ENCODE results near the gene LRRC55.

Gene LRRC55

GRCh38 chr11:57203882-57204480 is 22.2 kb downstream of the LRRC55 start:
- DNase-seq, result no peak

- no peak for DNase-seq
Observed at GRCh38 chr11:57205041-57205641, 23.4 kb downstream of the LRRC55 start.

GRCh38 chr11:57207168-57207567 is 25.4 kb downstream of the LRRC55 start:
- DNase-seq, result no peak

- no peak for DNase-seq
Observed at GRCh38 chr11:57210781-57211180, 29.0 kb downstream of the LRRC55 start.

GRCh38 chr11:57213342-57214097 is 31.8 kb downstream of the LRRC55 start:
- DNase-seq, result no peak

GRCh38 chr11:57214098-57214417 is 32.3 kb downstream of the LRRC55 start:
- no peak for DNase-seq

- DNase-seq, result no peak
Observed at GRCh38 chr11:57214494-57214893, 32.7 kb downstream of the LRRC55 start.

GRCh38 chr11:57216463-57216862 is 34.7 kb downstream of the LRRC55 start:
- no peak for DNase-seq

GRCh38 chr11:57217053-57217452 is 35.3 kb downstream of the LRRC55 start:
- DNase-seq, result no peak

- DNase-seq, result no peak
Observed at GRCh38 chr11:57219021-57219627, 37.4 kb downstream of the LRRC55 start.

- no peak for DNase-seq
Observed at GRCh38 chr11:57222239-57222638, 40.5 kb downstream of the LRRC55 start.

GRCh38 chr11:57223601-57224000 is 41.8 kb downstream of the LRRC55 start:
- no peak for DNase-seq

GRCh38 chr11:57224128-57224527 is 42.4 kb downstream of the LRRC55 start:
- DNase-seq, result no peak

- DNase-seq, result peak; percentile 23
Observed at GRCh38 chr11:57224537-57224936, 42.8 kb downstream of the LRRC55 start.

GRCh38 chr11:57228600-57228999 is 46.8 kb downstream of the LRRC55 start:
- no peak for DNase-seq

GRCh38 chr11:57230316-57230715 is 48.6 kb downstream of the LRRC55 start:
- no peak for DNase-seq

GRCh38 chr11:57230791-57231538 is 49.2 kb downstream of the LRRC55 start:
- no peak for DNase-seq

- DNase-seq, result no peak
Observed at GRCh38 chr11:57231539-57232253, 49.9 kb downstream of the LRRC55 start.

GRCh38 chr11:57233702-57234101 is 51.9 kb downstream of the LRRC55 start:
- DNase-seq, result no peak

- no peak for DNase-seq
Observed at GRCh38 chr11:57235761-57236703, 54.3 kb downstream of the LRRC55 start.

- no peak for DNase-seq
Observed at GRCh38 chr11:57237204-57237681, 55.5 kb downstream of the LRRC55 start, which contains the start of gene APLNR. Gene APLNR (minus strand): TSS chr11:57237250. CDS start chr11:57237004, 246 bp downstream.

All from DMS53 (cell line).